ENCODE results near the gene SPRR2B. TPM values are rescaled to one million over a fixed set of nuclear protein-coding genes. Genes with fewer than 3 reads are reported as not detected.

The SPRR2B gene
- total and polyA plus RNA-seq, 2 of the 13 experiments (the other 11 are each of a cell fraction or from before 2014, with no cell fraction given): not detected

- TF ChIP-seq BORCS8-MEF2B (CRISPR knock-in tag; IDR thresholded peaks at IDR 0.05): no peak
- no peak for TF ChIP-seq KDM1A (CRISPR knock-in tag; IDR thresholded peaks at IDR 0.05)
- TF ChIP-seq PHB2 (IDR thresholded peaks at IDR 0.05; ENCODE audit: partially characterized antibody): no peak
- no peak for TF ChIP-seq ZNF234 (CRISPR knock-in tag; conservative IDR thresholded peaks at IDR 0.05)
Observed at GRCh38 chr1:153035211-153035610, 36.2 kb downstream of the SPRR2B start (continued).

GRCh38 chr1:153032677-153033308, 38.6 kb downstream of the SPRR2B start:
- no peak overlapping the region for H3K27ac ChIP-seq (ENCODE audit: extremely low read length, insufficient read depth, low read length)
- no peaks in the 10 kb centered on the region for H4K20me1 ChIP-seq (ENCODE audit: insufficient read depth, low read length)
- H2AFZ ChIP-seq (ENCODE audit: low read length): no peak overlapping the region
- intact Hi-C loops (cut with micrococcal nuclease; ENCODE audit: unreplicated experiment) (no loop called here), in situ Hi-C loops (cut with HindIII; ENCODE audit: extremely low pct_ligation_motif_present, low pct_unique_long_range_greater_than_20kb) (no loop called here)
- DNase-seq (ENCODE audit: low spot score) (peak; percentile 33), ATAC-seq (peak; percentile 75), FAIRE-seq (no peak)
- no peaks in the 10 kb centered on the region for H3K36me3 ChIP-seq (replicated peaks in 1 of 2; ENCODE audit: control insufficient read depth in 1 of 2, insufficient read depth in 2 of 2, low read length in 2 of 2)
- H3K4me1 ChIP-seq (ENCODE audit: insufficient read depth, low read length): no peaks in the 10 kb centered on the region
- CTCF ChIA-PET (ENCODE audit: low intra/inter-chr PET ratio, low total read pairs): no interaction called here
- no peaks in the 10 kb centered on the region for H3K9me3 ChIP-seq (ENCODE audit: low read length)
- POLR2A ChIA-PET: no interaction called here
- no TSS peak for BruUV-seq (replicated peaks)
- H3K4me3 ChIP-seq (replicated peaks in 1 of 3; ENCODE audit: insufficient read depth in 1 of 3, low read depth in 2 of 3, low read length in 3 of 3): no peak overlapping the region
- no peak overlapping the region for H3K9ac ChIP-seq (ENCODE audit: insufficient read depth, low read depth, low read length)
- 11% methylated on average over 3 of the region's 3 CpGs for WGBS (ENCODE audit: low lambda C conversion rate)
- no peak overlapping the region for H3K4me2 ChIP-seq (ENCODE audit: low read depth, low read length)
- H3K27me3 ChIP-seq (ENCODE audit: control insufficient read depth in 1 of 2, insufficient read depth in 2 of 2, low read length in 2 of 2): no peaks in the 10 kb centered on the region
- no peaks in the 10 kb centered on the region for H3K79me2 ChIP-seq (ENCODE audit: insufficient read depth, low read length)
- TF ChIP-seq ZFAT (CRISPR knock-in tag; conservative IDR thresholded peaks at IDR 0.05) (no peak), RBAK (CRISPR knock-in tag; IDR thresholded peaks at IDR 0.05) (no peak), ZNF710 (CRISPR knock-in tag; IDR thresholded peaks at IDR 0.05; ENCODE audit: borderline replicate concordance) (no peak), ZNF34 (CRISPR knock-in tag; IDR thresholded peaks at IDR 0.05; ENCODE audit: borderline replicate concordance) (no peak), SOX6 (IDR thresholded peaks at IDR 0.05) (no peak), SOX6 (CRISPR knock-in tag; IDR thresholded peaks at IDR 0.05) (no peak), FOSL2 (CRISPR knock-in tag; IDR thresholded peaks at IDR 0.05) (peak; percentile 35; the same call in 1 of the 2 replicates), ZNF350 (CRISPR knock-in tag; IDR thresholded peaks at IDR 0.05; ENCODE audit: borderline replicate concordance, low read depth) (no peak), REST (IDR thresholded peaks at IDR 0.05; ENCODE audit: borderline replicate concordance in 1 of 2, low read depth in 1 of 2, low read length in 2 of 2) (no peak)
- TF ChIP-seq, protein P1, sequence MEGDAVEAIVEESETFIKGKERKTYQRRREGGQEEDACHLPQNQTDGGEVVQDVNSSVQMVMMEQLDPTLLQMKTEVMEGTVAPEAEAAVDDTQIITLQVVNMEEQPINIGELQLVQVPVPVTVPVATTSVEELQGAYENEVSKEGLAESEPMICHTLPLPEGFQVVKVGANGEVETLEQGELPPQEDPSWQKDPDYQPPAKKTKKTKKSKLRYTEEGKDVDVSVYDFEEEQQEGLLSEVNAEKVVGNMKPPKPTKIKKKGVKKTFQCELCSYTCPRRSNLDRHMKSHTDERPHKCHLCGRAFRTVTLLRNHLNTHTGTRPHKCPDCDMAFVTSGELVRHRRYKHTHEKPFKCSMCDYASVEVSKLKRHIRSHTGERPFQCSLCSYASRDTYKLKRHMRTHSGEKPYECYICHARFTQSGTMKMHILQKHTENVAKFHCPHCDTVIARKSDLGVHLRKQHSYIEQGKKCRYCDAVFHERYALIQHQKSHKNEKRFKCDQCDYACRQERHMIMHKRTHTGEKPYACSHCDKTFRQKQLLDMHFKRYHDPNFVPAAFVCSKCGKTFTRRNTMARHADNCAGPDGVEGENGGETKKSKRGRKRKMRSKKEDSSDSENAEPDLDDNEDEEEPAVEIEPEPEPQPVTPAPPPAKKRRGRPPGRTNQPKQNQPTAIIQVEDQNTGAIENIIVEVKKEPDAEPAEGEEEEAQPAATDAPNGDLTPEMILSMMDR (CRISPR knock-in tag; IDR thresholded peaks at IDR 0.05): peak; percentile 53

Data from HepG2 (cell line).